Activated gamma-delta T cell (primary cell): ENCODE results near the gene COX6B2.
"Not testable (repeated sequence)": the region's sequence is repeated elsewhere in the genome, so short reads cannot be mapped to it uniquely, and the experiment has no call there.

Source experiments
- DNase-seq: peaks from one replicate; lab custom pipeline; 2025; lab: John Stamatoyannopoulos, UW

Gene COX6B2

GRCh38 chr19:55341595-55342531, 12.7 kb downstream of the COX6B2 start:
- no peak for DNase-seq

GRCh38 chr19:55341171-55341588, 13.3 kb downstream of the COX6B2 start:
- DNase-seq = no peak

- no peak for DNase-seq
Observed at GRCh38 chr19:55340784-55341147, 13.8 kb downstream of the COX6B2 start.

DNA sequence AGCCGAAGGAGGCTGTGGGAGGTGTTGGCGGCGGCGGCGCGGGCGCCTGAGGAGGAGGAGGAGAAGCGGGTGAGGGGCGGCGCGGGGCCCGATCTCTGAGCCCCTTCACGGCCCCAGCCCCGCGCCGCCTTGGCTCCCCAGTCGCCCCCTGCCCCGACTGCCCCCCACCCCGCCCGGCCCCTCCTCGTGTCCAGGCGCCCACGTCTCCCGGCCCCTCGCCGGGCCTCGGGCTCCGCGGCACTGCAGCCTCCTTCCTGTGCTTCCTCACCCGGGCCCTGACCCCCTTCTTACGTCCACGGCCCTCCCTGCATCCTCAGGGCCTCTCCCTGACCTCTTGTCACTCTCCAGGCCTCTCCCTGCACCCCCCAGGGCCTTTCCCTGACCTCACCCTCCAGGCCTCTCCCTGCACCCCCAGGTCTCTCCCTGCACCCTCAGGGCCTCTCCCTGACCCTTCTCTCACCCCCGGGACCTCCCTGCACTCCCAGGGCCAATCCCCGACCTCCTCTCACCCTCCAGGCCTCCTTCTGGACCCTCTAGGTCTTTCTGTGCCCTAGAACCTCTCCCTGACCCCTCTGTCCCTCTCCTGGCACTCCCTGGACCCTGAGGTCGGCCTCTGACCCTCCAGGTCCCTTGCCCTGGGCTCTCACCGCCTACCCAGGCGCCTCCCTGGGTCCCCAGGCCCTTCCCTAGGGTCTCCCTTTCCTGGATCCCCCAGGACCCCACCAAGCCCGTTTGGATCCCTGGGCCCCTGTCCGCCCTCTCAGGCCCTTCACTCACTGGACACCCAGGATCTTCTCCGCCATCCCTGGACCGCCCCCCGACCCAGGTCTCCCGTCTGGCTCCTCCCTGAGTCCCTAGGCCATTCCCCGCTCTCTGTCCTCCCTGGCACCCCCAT, 14.4 kb downstream of the COX6B2 start:
- DNase-seq = no peak

- DNase-seq = peak; percentile 99
Observed at GRCh38 chr19:55339105-55339888, 15.2 kb downstream of the COX6B2 start, which contains the start of gene KMT5C. TSS of gene KMT5C (plus strand) at chr19:55339876. CDS start at chr19:55341937, 2,061 bp downstream.

- no peak for DNase-seq
Observed at GRCh38 chr19:55336101-55336500, 18.4 kb downstream of the COX6B2 start.

GRCh38 chr19:55333870-55334269, 20.6 kb downstream of the COX6B2 start:
- DNase-seq = no peak

- not testable (repeated sequence) for DNase-seq
Observed at GRCh38 chr19:55329791-55330190, 24.7 kb downstream of the COX6B2 start.

DNA sequence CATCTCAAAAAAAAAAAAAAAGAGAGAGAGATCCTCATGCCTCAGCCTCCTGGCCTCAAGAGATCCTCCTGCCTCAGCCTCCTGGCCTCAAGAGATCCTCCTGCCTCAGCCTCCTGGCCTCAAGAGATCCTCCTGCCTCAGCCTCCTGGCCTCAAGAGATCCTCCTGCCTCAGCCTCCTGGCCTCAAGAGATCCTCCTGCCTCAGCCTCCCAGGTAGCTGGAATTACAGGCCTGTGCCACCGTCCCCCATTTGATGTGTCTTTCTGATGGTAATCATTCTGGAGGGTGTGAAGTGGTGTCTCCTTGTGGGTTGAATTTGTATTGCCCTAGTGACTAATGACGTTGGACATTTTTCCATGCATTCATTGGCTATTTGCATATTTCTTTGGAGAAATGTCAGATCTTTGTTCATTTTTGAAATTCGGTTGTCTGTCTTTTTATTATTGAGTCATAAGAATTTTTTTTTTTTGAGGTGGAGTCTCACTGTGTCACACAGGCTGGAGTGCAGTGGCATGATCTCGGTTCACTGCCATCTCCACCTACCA, 25.7 kb downstream of the COX6B2 start:
- DNase-seq = not testable (repeated sequence)

GRCh38 chr19:55325172-55325571, 29.3 kb downstream of the COX6B2 start, which contains the start of gene TMEM150B:
TSS of gene TMEM150B (minus strand) at chr19:55325341. CDS start at chr19:55321036, 4,305 bp downstream.
- DNase-seq = no peak

GRCh38 chr19:55324662-55325061, 29.9 kb downstream of the COX6B2 start:
- DNase-seq = no peak

GRCh38 chr19:55322204-55322885, 32.2 kb downstream of the COX6B2 start:
- no peak for DNase-seq

- no peak for DNase-seq
Observed at GRCh38 chr19:55321466-55322137, 32.9 kb downstream of the COX6B2 start.

DNA sequence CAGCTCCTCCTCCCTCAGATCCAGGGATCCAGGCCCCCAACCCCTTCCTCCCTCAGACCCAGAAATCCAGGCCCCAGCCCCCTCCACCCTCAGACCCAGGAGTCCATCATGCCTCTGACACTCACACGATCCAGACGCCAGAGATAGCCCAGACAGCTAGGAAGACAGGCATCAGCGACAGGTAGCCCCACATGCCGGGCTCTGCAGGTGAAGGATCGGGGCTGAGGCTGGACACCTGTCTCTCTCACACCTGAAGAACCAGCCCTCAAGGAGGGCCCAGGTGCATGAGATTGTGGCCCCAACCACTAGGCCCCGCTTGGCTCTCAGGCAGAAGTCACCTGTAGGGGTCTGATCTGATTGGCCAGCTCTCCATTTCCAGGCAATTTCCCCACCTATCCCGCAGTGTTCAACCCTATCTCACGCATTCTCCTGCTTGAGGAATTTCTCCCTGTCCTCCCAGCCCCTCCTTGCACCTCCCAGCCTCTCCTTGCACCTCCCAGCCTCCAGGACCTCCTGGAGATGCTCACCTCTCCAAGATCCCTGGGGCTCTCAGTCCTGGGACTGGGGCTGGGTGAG, 33.6 kb downstream of the COX6B2 start:
- no peak for DNase-seq

- no peak for DNase-seq
Observed at GRCh38 chr19:55319785-55320184, 34.7 kb downstream of the COX6B2 start.

- no peak for DNase-seq
Observed at GRCh38 chr19:55316646-55317045, 37.9 kb downstream of the COX6B2 start.

GRCh38 chr19:55315956-55316525, 38.5 kb downstream of the COX6B2 start:
- DNase-seq = no peak

- no peak for DNase-seq
Observed at GRCh38 chr19:55314396-55314795, 40.1 kb downstream of the COX6B2 start.
